ENCODE results near the gene BTN2A1.
"Not testable (repeated sequence)": the region's sequence is repeated elsewhere in the genome, so short reads cannot be mapped to it uniquely, and the experiment has no call there.

Gene BTN2A1

DNA sequence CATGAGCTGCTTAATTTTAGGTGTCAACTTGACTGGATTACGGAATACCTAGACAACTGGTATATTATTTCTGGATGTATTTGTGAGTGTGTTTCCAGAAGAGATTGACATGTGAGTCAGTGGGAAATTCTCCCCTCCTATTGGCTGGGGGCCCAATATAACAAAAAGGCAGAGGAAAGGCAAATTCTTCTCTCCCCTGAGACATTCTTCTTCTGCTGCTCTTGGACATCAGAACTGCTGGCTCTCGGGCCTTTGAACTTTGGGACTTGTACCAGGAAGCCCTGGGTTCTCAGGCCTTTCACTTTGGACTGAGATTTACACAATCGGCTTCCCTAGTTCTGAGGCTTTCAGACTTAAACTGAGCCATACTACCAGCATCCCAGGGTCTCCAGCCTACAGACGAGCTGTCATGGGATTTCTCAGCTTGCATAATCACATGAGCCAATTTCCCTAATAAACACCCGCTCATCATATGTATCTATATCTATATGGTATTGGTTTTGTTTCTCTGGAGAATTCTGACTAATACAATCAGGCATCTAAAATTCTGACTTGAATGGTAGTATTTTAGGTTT lies 25.0 kb upstream of the BTN2A1 start:
- DNase-seq (ENCODE audit: low read depth in 2 of 3, low spot score in 2 of 3) = no peak

DNA sequence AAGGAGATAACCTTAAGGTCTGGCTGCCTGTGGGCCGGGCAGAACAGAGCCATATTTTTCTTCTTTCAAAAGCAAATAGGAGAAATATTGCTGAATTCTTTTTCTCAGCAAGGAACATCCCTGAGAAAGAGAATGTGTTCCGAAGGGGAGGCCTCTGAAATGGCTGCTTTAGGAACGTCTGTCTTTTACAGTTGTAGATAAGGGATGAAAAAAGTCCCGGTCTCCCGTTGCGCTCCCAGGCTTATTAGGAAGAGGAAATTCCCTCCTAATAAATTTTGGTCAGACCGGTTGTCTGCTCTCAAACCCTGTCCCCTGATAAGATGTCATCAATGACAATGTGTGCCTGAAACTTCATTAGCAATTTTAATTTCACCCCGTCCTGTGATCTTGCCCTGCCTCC lies 24.1 kb upstream of the BTN2A1 start:
- not testable (repeated sequence) for DNase-seq (ENCODE audit: low read depth in 2 of 3, low spot score in 2 of 3)

DNA sequence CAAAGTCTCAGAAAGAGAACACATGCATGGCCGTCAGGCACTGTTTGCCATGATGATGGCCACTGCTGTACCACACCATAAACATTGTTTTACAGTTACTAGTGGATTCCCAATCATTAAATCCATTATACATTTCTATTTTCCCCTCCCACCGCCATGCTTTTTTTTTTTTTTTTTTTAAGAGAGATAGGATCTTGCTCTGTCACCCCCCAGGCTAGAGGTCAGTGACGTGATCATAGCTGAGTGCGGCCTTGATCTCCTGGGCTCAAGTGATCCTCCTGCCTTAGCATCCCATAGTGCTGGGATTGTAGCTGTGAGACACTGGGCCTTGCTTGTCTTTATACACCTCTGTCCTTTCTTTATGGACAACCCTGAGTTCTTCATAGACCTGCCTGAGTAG lies 21.7 kb upstream of the BTN2A1 start:
- no peak for DNase-seq (ENCODE audit: low read depth in 2 of 3, low spot score in 2 of 3)

- no peak for DNase-seq (ENCODE audit: low read depth in 2 of 3, low spot score in 2 of 3)
Observed at GRCh38 chr6:26437550-26437949, 20.2 kb upstream of the BTN2A1 start.

- DNase-seq (ENCODE audit: low read depth in 2 of 3, low spot score in 2 of 3) = no peak
Observed at GRCh38 chr6:26438000-26438399, 19.8 kb upstream of the BTN2A1 start.

DNA sequence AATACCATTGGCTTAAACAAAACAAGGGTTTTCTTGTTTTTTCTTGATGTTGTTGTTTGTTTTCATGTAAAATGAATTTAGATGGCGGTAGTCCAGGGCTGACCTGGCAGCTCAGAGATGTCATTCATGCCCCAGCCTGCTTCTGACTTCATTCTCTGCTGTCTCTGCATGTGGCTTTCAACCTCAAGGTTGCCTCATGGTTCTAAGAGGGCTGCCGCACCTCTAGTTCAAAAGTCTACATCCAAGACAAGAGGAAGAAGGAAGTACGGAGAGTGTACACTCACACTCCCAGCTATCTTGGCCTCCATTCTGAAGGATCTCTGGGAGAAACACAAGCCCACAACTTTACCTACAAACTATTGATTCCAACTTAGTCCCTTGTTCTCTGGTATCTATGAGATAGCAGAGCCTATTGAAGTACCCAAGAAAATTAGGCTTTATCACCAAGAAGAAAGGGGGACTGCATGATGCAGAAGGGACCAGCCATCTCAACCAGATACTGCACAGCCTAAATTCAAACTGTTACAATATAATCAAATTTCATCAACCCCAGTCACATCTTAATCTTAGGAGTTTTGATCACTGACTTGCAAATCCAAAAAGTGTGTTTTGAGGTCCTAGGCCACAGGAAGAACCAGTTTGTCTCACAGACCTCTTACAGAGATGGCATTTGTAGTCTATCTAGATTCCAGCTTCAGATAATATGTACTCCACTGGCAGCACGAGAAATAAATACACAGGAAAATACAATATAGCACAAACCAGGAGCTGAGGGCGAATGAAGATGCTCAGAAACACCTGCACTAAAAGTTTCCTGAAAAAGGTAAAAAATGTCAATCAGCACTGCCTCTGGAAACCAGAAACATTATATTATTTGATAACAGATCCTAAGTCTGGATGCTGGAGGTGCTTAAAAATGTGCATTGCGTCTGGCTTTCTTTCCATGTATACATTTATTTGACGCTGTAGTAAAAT lies 18.3 kb upstream of the BTN2A1 start:
- DNase-seq (ENCODE audit: low read depth in 2 of 3, low spot score in 2 of 3) = no peak

DNA sequence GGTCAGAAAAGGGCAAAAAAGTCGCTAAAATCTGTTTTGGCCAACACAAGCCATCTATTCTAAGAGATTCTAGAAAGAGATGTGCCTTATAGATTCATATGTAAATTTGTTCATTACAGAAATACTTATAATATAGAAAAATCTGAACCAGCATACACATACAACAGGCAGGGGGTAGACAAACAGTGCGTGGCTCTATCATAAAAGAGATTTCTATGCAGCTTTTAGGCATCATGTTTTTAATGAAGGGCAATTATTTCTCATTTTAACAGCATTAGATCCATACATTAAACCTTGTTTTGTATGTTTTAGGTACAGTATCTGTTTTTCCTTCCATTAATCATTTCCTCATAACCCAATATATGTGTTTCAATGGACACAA lies 16.8 kb upstream of the BTN2A1 start:
- no peak for DNase-seq (ENCODE audit: low read depth in 2 of 3, low spot score in 2 of 3)

- no peak for DNase-seq (ENCODE audit: low read depth in 2 of 3, low spot score in 2 of 3)
Observed at GRCh38 chr6:26441977-26442376, 15.8 kb upstream of the BTN2A1 start.

GRCh38 chr6:26445934-26446667 lies 11.7 kb upstream of the BTN2A1 start:
- DNase-seq (ENCODE audit: low read depth in 2 of 3, low spot score in 2 of 3) = no peak

DNA sequence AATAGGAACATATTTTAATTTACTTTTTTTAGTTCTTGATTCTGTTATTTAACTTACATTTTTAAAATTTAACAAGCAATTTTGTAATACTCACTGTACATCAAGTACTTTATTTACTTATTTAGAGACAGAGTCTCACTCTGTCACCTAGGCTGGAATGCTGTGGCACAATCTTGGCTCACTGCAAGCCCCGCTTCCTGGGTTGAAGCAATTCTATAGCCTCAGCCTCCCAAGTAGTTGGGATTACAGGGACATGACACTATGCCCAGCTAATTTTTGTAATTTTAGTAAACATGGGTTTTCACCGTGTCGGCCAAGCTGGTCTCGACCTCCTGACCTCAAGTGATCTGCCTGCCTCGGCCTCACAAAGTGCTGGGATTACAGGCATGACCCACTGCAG lies 10.5 kb upstream of the BTN2A1 start:
- DNase-seq (ENCODE audit: low read depth in 2 of 3, low spot score in 2 of 3) = no peak

DNA sequence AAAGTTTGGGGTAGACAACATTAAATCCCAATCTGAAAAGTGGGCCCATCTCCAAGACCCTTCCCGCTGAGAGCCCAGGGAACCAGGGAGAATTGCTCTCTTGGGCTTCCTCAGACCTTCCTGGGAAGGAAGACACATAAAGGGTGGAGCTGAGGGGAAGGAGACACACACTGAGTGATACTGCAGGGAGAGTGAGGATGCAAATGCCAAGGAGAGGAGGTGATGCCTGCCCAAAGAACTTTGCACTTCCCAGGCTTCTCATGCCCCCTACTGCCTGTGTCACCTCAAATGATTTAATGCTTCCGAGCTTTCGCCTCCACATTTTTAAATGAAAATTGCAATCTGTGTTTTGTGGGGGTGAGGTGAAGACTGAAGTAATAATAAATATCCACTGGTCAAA lies 7.5 kb upstream of the BTN2A1 start:
- no peak for DNase-seq (ENCODE audit: low read depth in 2 of 3, low spot score in 2 of 3)

GRCh38 chr6:26452631-26453235 lies 5.0 kb upstream of the BTN2A1 start:
- no peak for DNase-seq (ENCODE audit: low read depth in 2 of 3, low spot score in 2 of 3)

GRCh38 chr6:26454631-26455030 lies 3.1 kb upstream of the BTN2A1 start:
- no peak for DNase-seq (ENCODE audit: low read depth in 2 of 3, low spot score in 2 of 3)

- DNase-seq (ENCODE audit: low read depth in 2 of 3, low spot score in 2 of 3) = no peak
Observed at GRCh38 chr6:26455357-26455970, 2.3 kb upstream of the BTN2A1 start.

DNA sequence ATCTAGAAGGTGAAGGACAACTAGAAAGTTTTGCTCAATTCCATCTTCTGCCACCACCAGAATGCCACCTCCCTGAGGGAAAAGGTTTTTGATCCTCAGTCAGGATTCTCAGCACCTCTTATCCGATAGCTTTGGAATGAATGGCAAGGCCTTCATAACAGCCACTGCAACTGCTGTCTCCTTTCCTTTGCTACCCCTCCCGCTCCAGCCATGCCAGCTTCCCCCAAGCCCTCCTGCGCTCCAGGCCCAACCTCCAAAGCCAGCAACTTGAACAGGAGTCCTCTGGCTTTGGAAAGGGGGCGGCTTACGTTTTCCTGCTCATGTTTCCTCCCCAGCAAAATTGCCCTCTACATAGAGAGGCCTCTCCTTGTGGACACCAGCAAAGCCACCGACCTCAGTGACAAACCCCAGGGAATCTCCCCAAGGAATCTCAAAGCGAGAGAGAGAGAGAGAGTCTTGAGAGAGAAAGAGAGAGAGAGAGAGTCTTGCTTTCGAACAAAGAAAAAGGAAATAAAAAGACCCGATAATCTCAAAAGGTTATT lies 420 bp upstream of the BTN2A1 start:
- DNase-seq (ENCODE audit: low read depth in 2 of 3, low spot score in 2 of 3) = no peak

DNA sequence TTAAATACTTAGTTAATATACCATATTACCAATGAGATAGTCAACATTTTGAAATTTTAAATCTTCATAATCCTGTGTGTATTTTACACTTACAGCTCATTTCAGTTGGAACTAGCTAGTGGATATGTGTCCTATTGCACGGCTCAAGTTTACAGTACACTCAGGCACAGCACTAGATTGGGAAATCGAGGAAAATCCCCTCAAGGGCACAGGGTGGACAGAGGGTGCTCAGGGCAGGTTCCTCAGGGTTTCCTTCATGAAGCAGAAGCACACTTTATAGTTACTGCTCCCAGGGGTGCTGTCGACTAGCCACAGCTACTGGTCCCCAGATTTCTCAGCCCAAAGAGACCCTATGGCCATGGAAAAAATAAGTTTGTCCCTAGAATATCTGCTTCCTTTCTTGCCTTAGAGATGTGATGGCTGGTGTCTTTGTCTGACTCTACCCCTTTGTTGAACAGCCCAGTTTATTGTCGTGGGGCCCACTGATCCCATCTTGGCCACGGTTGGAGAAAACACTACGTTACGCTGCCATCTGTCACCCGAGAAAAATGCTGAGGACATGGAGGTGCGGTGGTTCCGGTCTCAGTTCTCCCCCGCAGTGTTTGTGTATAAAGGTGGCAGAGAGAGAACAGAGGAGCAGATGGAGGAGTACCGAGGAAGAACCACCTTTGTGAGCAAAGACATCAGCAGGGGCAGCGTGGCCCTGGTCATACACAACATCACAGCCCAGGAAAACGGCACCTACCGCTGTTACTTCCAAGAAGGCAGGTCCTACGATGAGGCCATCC lies 1.5 kb downstream of the BTN2A1 start:
- DNase-seq (ENCODE audit: low read depth in 2 of 3, low spot score in 2 of 3) = no peak

- DNase-seq (ENCODE audit: low read depth in 2 of 3, low spot score in 2 of 3) = not testable (repeated sequence)
Observed at GRCh38 chr6:26461353-26461752, 3.6 kb downstream of the BTN2A1 start.

DNA sequence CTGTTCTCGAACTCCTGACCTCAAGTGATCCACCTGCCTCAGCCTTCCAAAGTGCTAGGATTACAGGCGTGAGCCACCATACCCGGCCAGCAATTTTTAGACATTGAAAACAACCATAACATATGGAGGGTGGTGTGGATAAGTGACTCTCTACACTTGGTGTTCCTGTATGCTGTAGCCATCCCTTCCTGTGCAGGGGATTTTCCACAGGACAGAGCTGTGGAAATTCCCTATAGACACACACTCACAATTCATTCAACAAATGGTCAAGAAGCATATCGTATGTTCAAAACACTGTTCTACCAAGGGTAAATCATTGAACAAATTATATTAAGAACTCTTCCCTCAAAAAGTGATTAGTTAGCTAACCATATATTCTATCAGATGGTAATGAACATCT lies 6.3 kb downstream of the BTN2A1 start:
- no peak for DNase-seq (ENCODE audit: low read depth in 2 of 3, low spot score in 2 of 3)

GRCh38 chr6:26464416-26465131 lies 6.8 kb downstream of the BTN2A1 start:
- DNase-seq (ENCODE audit: low read depth in 2 of 3, low spot score in 2 of 3) = no peak
